Activated T-helper 9 cell treated with anti-CD3 and anti-CD28 coated beads, Interleukin-2, amount 50 U/mL, for 16 hours (primary cell): ENCODE measurements around the gene PRPS1.
"Not testable (repeated sequence)": the region's sequence is repeated elsewhere in the genome, so short reads cannot be mapped to it uniquely, and the experiment has no call there.

Experiments
- DNase-seq: peaks from one replicate; pipeline ENCODE4 v3.0.0-alpha.2; 2020; ENCODE audit warnings: low read depth

The PRPS1 gene

GRCh38 chrX:107674480-107675364, 46.4 kb downstream of the PRPS1 start:
- DNase-seq: peak; percentile 17

GRCh38 chrX:107675365-107675654, 47.0 kb downstream of the PRPS1 start:
- no peak for DNase-seq

- no peak for DNase-seq
Observed at GRCh38 chrX:107675823-107676555, 47.7 kb downstream of the PRPS1 start.

GRCh38 chrX:107676559-107677378, 48.5 kb downstream of the PRPS1 start:
- DNase-seq: peak; percentile 36

GRCh38 chrX:107677501-107677901, 49.2 kb downstream of the PRPS1 start:
- no peak for DNase-seq

GRCh38 chrX:107677909-107678308, 49.6 kb downstream of the PRPS1 start:
- DNase-seq: no peak

GRCh38 chrX:107678957-107679740, 50.8 kb downstream of the PRPS1 start:
- DNase-seq: peak; percentile 42

- DNase-seq: no peak
Observed at GRCh38 chrX:107682256-107682655, 53.9 kb downstream of the PRPS1 start.

GRCh38 chrX:107683124-107683895, 55.0 kb downstream of the PRPS1 start:
- no peak for DNase-seq

- DNase-seq: no peak
Observed at GRCh38 chrX:107683931-107684330, 55.6 kb downstream of the PRPS1 start.

GRCh38 chrX:107684956-107685385, 56.7 kb downstream of the PRPS1 start:
- no peak for DNase-seq

GRCh38 chrX:107685586-107685985, 57.3 kb downstream of the PRPS1 start:
- DNase-seq: not testable (repeated sequence)

GRCh38 chrX:107686026-107686425, 57.7 kb downstream of the PRPS1 start:
- no peak for DNase-seq

GRCh38 chrX:107686792-107687191, 58.5 kb downstream of the PRPS1 start:
- no peak for DNase-seq

- no peak for DNase-seq
Observed at GRCh38 chrX:107687445-107687844, 59.1 kb downstream of the PRPS1 start.

GRCh38 chrX:107691024-107691448, 62.7 kb downstream of the PRPS1 start:
- no peak for DNase-seq

GRCh38 chrX:107699616-107700015, 71.3 kb downstream of the PRPS1 start:
- no peak for DNase-seq

GRCh38 chrX:107700317-107700774, 72.0 kb downstream of the PRPS1 start:
- no peak for DNase-seq
